GM04504 (cell line): ENCODE data around the gene THEMIS.
"Not testable (repeated sequence)": the region's sequence is repeated elsewhere in the genome, so short reads cannot be mapped to it uniquely, and the experiment has no call there.

Source experiments
- DNase-seq: peaks from one replicate; pipeline ENCODE4 v3.0.0-alpha.2; 2012; ENCODE audit warnings: low read depth

THEMIS gene, protein sequence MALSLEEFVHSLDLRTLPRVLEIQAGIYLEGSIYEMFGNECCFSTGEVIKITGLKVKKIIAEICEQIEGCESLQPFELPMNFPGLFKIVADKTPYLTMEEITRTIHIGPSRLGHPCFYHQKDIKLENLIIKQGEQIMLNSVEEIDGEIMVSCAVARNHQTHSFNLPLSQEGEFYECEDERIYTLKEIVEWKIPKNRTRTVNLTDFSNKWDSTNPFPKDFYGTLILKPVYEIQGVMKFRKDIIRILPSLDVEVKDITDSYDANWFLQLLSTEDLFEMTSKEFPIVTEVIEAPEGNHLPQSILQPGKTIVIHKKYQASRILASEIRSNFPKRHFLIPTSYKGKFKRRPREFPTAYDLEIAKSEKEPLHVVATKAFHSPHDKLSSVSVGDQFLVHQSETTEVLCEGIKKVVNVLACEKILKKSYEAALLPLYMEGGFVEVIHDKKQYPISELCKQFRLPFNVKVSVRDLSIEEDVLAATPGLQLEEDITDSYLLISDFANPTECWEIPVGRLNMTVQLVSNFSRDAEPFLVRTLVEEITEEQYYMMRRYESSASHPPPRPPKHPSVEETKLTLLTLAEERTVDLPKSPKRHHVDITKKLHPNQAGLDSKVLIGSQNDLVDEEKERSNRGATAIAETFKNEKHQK

GRCh38 chr6:127900935-127901334 lies at the start of gene THEMIS:
TSS of gene THEMIS (minus strand) at chr6:127901058. CDS start at chr6:127900932, 126 bp downstream.
- DNase-seq = no peak

DNA sequence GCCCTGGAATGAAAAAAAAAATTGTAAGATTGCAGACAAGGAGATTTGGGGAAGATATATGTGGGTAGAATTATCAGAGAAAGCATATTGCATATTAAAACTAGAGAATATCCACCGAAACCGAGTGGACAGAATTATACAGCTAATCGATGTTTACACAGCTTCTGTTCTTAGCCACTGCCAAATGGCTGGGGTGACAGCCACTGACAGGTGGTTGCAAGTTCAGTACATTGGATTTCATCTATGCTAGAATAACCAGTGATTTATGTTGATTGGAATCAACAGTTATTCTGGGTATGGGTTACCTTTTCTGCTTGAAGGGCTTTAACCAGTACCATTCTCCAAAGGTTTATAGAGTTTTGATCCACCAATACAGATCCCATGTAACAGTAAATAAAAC lies 48.4 kb upstream of the THEMIS start:
- no peak for DNase-seq

DNA sequence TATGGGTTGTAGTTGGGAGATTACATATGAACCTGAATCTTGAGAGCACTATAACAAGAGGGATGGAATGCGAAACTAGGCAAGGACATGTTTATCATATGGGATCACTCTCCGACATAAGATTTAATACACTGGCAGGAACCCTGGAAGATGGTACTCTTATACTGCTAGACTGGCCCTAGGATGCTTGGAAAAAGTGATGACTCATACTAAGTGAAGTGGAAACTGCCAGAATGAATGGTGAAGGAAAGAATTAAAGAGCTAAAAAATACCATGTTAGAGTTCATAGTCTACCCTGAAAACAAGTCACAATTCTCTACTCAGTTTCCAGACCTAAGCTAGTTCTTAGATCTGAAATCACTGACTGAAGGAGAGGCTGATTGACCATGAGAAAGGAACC lies 45.5 kb upstream of the THEMIS start:
- no peak for DNase-seq

GRCh38 chr6:127945434-127946097 lies 44.7 kb upstream of the THEMIS start:
- DNase-seq = no peak

- no peak for DNase-seq
These were observed 40.4 kb upstream of the THEMIS start for GRCh38 chr6:127941228-127941627.

DNA sequence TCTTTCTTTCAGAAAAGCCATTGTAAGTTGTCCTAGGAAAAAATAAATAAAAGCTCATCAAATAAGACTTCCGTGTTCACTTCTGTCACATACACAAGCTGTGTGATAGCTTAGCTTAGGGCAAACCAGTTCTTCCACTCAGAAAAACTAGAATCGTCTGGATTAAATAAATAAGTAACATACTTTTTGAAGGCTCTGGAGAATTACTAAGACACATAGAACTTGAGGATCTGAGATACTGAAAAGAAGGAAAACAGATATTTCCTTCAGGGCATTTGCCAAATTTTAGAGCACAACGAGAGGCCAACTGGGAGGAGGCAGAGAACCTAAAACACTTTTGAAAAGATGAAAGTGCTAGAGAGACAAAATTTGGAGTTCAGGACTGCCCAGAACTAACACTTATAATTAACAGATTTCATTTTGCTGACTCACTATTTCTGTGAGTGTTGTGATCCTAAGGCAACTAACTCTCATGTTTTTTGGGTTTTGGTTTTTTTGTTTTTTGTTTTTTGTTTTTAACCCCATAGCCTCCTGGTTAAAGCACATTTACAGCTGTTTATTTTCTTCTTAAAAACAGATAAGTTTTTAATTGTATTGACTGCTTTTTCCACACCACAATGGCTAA lies 38.7 kb upstream of the THEMIS start:
- no peak for DNase-seq

DNA sequence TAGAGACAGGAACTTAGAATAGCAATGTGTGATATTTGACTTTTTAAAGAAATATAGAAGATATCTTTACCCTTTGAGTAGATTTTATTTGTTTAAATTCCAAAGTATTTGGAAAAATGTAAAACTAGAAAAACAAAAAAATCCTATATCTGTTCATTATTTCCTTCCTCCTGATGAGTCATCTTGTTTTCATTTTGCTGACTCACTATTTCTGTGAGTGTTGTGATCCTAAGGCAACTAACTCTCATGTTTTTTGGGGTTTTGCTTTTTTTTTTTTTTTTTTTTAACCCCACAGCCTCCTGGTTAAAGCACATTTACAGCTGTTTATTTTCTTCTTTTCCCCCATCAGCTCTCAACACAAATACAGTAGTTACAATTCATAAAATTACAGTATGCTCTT lies 37.8 kb upstream of the THEMIS start:
- peak; percentile 30 for DNase-seq

DNA sequence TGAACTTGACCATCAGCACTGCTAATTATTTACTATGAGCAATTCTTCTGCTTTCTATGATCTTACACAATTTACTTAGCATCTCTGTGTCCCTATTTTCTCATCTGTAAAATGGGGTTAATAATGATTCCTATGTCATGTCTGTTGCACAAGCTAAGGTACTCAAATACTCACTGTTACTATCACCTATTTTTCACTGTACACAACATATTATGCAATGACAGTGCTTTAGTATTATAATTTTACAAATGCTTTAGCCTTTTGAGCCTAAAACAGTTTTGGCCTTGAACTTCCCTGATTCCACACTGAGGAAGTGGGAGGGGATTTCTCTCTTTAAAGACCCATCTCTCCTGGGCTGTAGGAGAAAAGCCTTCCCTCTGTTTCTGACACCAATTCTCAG lies 36.9 kb upstream of the THEMIS start:
- no peak for DNase-seq

DNA sequence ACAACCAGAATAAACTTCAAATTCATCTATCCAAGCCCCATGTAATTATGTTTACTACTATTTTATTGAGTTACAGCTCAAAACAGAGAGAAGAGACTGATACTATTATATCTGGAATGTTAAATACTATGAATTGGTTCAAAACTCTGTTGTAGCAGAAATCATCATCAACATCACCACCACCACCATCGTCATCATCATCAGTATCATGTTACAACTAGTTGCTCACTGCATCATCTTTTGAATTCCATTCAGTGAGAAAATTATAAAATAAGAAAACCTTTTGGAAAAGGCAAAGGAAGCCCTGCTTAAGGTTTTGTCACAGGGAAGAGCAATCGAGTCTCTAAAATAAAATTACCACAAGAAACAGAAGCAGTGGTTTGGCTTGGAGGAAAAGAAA lies 36.2 kb upstream of the THEMIS start:
- DNase-seq = no peak

- DNase-seq = no peak
These were observed 34.1 kb upstream of the THEMIS start for GRCh38 chr6:127934956-127935355.

DNA sequence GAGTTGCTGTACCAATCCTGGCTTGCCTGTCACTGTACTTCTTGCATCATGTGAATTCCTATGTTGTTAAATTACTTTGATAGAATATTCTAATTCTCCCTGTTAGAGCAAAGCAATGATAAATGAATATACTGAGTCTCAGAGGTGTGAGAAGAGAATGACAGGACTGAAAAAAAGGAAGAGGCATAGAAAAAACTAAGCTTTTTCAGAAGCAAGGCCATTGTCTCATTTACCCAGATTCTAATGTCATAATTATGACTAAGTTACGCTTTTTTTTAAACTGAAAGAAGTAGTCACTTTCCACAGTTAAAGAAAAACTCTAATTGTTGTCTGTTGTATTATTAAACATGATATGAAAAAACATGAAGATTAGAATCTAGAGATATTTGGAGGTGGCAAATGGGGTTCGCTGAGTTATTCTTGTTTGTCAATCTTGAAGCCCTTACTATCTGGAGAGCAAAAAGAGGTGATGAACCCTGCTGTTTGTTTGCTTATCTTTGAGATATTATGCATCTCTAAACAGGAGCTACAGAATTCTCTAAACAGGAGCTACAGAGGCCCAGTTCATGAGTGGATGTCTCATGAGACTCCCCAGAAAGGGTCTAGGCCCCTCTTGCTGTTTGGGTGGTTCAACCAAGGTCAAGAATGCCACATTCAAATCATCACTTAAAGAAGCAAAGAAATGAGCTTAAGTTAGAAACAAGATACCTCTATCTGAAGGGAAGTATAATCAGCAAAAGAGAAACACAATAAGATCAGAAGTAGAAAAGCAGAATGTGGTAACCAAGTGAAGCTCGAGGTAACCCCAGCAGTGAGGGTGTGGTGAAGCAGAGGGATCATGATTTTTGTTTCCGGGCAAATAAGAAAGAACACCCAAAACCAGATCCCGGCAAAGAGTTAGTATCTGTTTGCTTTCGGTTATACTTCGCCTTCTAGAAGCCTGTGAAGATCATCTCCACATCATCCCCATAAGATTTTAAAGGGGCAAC lies 33.3 kb upstream of the THEMIS start:
- DNase-seq = no peak

- DNase-seq = no peak
These were observed 32.3 kb upstream of the THEMIS start for GRCh38 chr6:127933137-127933536.

- no peak for DNase-seq
These were observed 31.9 kb upstream of the THEMIS start for GRCh38 chr6:127932708-127933107.

DNA sequence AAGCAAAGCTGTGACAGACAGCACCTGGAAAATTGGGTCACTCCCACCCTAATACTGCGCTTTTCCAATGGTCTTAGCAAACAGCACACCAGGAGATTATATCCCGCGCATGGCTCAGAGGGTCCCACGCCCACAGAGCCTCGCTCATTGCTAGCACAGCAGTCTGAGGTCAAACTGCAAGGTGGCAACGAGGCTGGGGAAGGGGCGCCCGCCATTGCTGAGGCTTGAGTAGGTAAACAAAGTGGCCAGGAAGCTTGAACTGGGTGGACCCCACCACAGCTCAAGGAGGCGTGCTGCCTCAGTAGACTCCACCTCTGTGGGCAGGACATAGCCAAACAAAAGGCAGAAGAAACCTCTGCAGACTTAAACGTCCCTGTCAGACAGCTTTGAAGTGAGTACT lies 25.6 kb upstream of the THEMIS start:
- DNase-seq = not testable (repeated sequence)

DNA sequence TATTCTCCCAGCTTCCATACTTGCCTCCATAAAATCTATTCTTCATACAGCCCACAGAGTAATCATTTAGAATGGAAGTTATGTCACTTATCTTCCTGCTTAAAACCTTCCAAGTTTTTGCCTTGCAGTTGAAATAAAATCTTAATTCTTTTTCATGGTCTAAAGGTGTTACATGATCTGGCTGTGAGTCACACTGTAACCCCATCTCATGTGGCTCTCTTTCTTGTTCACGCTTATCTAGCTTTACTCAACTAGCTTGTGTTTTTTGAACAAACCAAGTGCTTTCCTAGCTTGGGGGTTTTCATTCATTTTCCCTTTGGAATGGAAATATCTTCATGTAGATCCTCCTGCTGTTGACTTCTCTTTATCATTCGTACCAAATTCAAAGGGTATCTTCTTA lies 23.6 kb upstream of the THEMIS start:
- DNase-seq = no peak

DNA sequence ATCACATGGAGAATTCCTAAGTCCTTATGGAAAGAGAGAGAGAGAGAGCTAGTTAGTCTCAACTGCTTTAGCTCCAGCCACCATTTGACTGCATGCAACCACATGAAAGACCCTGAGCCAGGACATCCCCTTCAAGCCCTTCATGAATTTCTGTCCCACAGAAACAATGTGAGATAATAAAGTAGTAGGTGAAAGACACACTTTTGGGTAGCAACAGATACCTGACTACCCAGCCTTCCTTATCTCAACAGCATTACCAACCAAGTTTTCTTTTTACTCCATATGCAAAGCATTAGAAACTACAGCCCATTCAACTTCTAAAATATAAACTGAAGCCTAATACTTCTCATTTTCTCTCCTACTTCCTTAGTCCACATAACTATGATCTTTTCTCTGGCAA lies 23.2 kb upstream of the THEMIS start:
- DNase-seq = no peak

DNA sequence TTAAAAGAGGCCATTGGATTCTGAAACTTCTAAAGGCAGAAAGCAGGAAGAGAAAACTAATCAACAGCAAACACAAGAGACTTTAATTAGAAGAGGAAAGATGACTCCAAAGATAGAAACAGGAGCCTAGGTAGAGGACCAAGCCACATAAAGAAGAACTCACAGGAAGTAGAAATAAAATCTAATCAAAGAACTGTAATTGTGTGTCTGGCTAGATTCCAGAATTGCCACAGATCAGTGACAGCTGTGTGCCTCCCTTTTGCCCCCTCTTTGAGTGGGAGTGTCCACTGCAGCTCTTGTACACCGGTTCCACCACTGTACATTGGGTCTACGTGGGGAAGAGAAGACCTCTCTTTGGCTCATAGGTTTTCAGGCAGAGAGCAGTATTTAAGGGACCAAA lies 22.3 kb upstream of the THEMIS start:
- DNase-seq = no peak

DNA sequence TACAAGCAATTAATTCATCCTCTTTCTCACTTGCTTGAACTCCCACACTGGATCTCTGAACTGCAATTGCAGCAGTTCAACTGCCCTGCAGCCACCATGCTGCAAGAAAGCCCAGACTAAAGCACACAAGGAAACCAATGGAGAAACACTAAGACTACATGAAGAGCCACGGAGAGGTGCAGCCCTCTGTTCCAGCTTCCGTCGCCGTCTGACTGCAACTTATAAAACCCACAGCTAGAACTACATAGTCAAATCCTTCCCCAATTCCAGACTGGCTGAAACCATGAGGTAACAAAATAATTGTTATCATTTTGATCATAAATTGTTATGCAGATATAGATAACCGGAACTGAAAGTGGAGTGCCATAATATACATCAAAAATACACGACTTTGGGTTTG lies 21.1 kb upstream of the THEMIS start:
- DNase-seq = no peak

- DNase-seq = no peak
These were observed 19.9 kb upstream of the THEMIS start for GRCh38 chr6:127920804-127921203.

- DNase-seq = no peak
These were observed 17.9 kb upstream of the THEMIS start for GRCh38 chr6:127918506-127919427.
